ENCODE data around the gene RANBP1.

RANBP1 gene

GRCh38 chr22:20137113-20137512 is 21.2 kb downstream of the RANBP1 start:
- no peak for TF ChIP-seq Cebpa-rat (IDR thresholded peaks at IDR 0.05)

GRCh38 chr22:20137671-20138416 is 21.9 kb downstream of the RANBP1 start:
- peaks cover 41% of the 10 kb centered on the region for H3K36me3 ChIP-seq
- peak overlapping the region; percentile 99 for H3K4me2 ChIP-seq
- H3K9me3 ChIP-seq, result no peaks in the 10 kb centered on the region
- TF ChIP-seq Cebpa-rat (IDR thresholded peaks at IDR 0.05), result no peak
- H3K4me1 ChIP-seq, result peaks cover 79% of the 10 kb centered on the region
- peaks cover 97% of the 10 kb centered on the region for H4K20me1 ChIP-seq
- peak overlapping the region; percentile 44 for H3K9ac ChIP-seq
- H3K4me3 ChIP-seq, result no peak overlapping the region; the same call in 1 of the 2 replicates
- peak overlapping the region; percentile 66 for H3K27ac ChIP-seq
- H3K27me3 ChIP-seq, result no peaks in the 10 kb centered on the region

More at GRCh38 chr22:20137113-20137512, 21.2 kb downstream of the RANBP1 start:
- peak overlapping the region; percentile 99 for H3K4me2 ChIP-seq
- H4K20me1 ChIP-seq, result peaks cover 98% of the 10 kb centered on the region
- peak overlapping the region; percentile 44; the same call in 1 of the 2 replicates for H3K9ac ChIP-seq
- no peak overlapping the region; the same call in 1 of the 2 replicates for H3K4me3 ChIP-seq
- peaks cover 80% of the 10 kb centered on the region for H3K4me1 ChIP-seq
- peak overlapping the region; percentile 66 for H3K27ac ChIP-seq
- H3K9me3 ChIP-seq, result no peaks in the 10 kb centered on the region
- H3K36me3 ChIP-seq, result peaks cover 33% of the 10 kb centered on the region
- no peaks in the 10 kb centered on the region for H3K27me3 ChIP-seq

- H3K4me2 ChIP-seq, result peak overlapping the region; percentile 99
- H3K27me3 ChIP-seq, result no peaks in the 10 kb centered on the region
- H4K20me1 ChIP-seq, result peaks cover 94% of the 10 kb centered on the region
- peak overlapping the region; percentile 66 for H3K27ac ChIP-seq
- no peaks in the 10 kb centered on the region for H3K9me3 ChIP-seq
- H3K9ac ChIP-seq, result peak overlapping the region; percentile 44
- TF ChIP-seq Cebpa-rat (IDR thresholded peaks at IDR 0.05), result no peak
- peaks cover 74% of the 10 kb centered on the region for H3K4me1 ChIP-seq
- peaks cover 46% of the 10 kb centered on the region for H3K36me3 ChIP-seq
- H3K4me3 ChIP-seq, result no peak overlapping the region
Measured at GRCh38 chr22:20138417-20138738, 22.5 kb downstream of the RANBP1 start.

GRCh38 chr22:20138868-20139267 is 23.0 kb downstream of the RANBP1 start:
- Histone ChIP-seq H3K27me3 (no peaks in the 10 kb centered on the region), H3K9me3 (no peaks in the 10 kb centered on the region), H3K27ac (no peak overlapping the region), H4K20me1 (peaks cover 89% of the 10 kb centered on the region), H3K9ac (no peak overlapping the region), H3K36me3 (peaks cover 51% of the 10 kb centered on the region), H3K4me2 (no peak overlapping the region), H3K4me3 (no peak overlapping the region), H3K4me1 (peaks cover 69% of the 10 kb centered on the region)
- no peak for TF ChIP-seq Cebpa-rat (IDR thresholded peaks at IDR 0.05)

- no peak for TF ChIP-seq Cebpa-rat (IDR thresholded peaks at IDR 0.05)
- Histone ChIP-seq H3K4me1 (peaks cover 62% of the 10 kb centered on the region), H3K36me3 (peaks cover 56% of the 10 kb centered on the region), H3K9ac (no peak overlapping the region), H3K27ac (no peak overlapping the region), H3K4me3 (no peak overlapping the region), H4K20me1 (peaks cover 82% of the 10 kb centered on the region), H3K9me3 (no peaks in the 10 kb centered on the region), H3K27me3 (no peaks in the 10 kb centered on the region), H3K4me2 (no peak overlapping the region)
Measured at GRCh38 chr22:20139391-20140106, 23.6 kb downstream of the RANBP1 start.

- H3K36me3 ChIP-seq, result peaks cover 61% of the 10 kb centered on the region
- no peak for TF ChIP-seq Cebpa-rat (IDR thresholded peaks at IDR 0.05)
- H4K20me1 ChIP-seq, result peaks cover 77% of the 10 kb centered on the region
- no peaks in the 10 kb centered on the region for H3K27me3 ChIP-seq
- no peak overlapping the region for H3K9ac ChIP-seq
- H3K27ac ChIP-seq, result no peak overlapping the region
- no peak overlapping the region for H3K4me2 ChIP-seq
- no peaks in the 10 kb centered on the region for H3K9me3 ChIP-seq
- H3K4me3 ChIP-seq, result no peak overlapping the region
- peaks cover 57% of the 10 kb centered on the region for H3K4me1 ChIP-seq
Measured at GRCh38 chr22:20140107-20140445, 24.2 kb downstream of the RANBP1 start.

GRCh38 chr22:20140521-20140964 is 24.6 kb downstream of the RANBP1 start:
- Histone ChIP-seq H3K9me3 (no peaks in the 10 kb centered on the region), H3K4me1 (peaks cover 52% of the 10 kb centered on the region), H3K27ac (no peak overlapping the region), H3K9ac (no peak overlapping the region), H3K4me3 (no peak overlapping the region), H3K27me3 (no peaks in the 10 kb centered on the region), H4K20me1 (peaks cover 75% of the 10 kb centered on the region), H3K36me3 (peaks cover 66% of the 10 kb centered on the region), H3K4me2 (no peak overlapping the region)
- no peak for TF ChIP-seq Cebpa-rat (IDR thresholded peaks at IDR 0.05)

- peak overlapping the region; percentile 66 for H3K4me2 ChIP-seq
Measured at GRCh38 chr22:20141186-20142077, 25.5 kb downstream of the RANBP1 start.

More at GRCh38 chr22:20141186-20142077, 25.5 kb downstream of the RANBP1 start:
- H3K9me3 ChIP-seq, result no peaks in the 10 kb centered on the region
- H3K9ac ChIP-seq, result peak overlapping the region; percentile 48; the same call in 1 of the 2 replicates
- peak overlapping the region; percentile 55 for H3K27ac ChIP-seq
- H4K20me1 ChIP-seq, result peaks cover 72% of the 10 kb centered on the region
- no peak for TF ChIP-seq Cebpa-rat (IDR thresholded peaks at IDR 0.05)
- no peak overlapping the region for H3K4me3 ChIP-seq
- H3K27me3 ChIP-seq, result no peaks in the 10 kb centered on the region
- peaks cover 52% of the 10 kb centered on the region for H3K4me1 ChIP-seq
- peaks cover 70% of the 10 kb centered on the region for H3K36me3 ChIP-seq

Data from BLaER1 (cell line).